Loucy (cell line): ENCODE measurements around the gene MKI67.

ENCODE experiments used
- EZH2phosphoT487 ChIP-seq: fragments of 200-600 bp; IDR thresholded peaks from 2 replicates; pipeline ENCODE4 v1.6.1; 2018; ENCODE audit warnings: antibody characterized with exemption, mild to moderate bottlenecking, moderate library complexity, borderline replicate concordance
- TF ChIP-seq, protein P1 (sequence below): fragments of 200-600 bp; sonication (generic); conservative IDR thresholded peaks from 2 replicates; pipeline ENCODE4 v1.5.1; 2014; ENCODE audit warnings: mild to moderate bottlenecking, antibody characterized with exemption, low read length

DNA sequence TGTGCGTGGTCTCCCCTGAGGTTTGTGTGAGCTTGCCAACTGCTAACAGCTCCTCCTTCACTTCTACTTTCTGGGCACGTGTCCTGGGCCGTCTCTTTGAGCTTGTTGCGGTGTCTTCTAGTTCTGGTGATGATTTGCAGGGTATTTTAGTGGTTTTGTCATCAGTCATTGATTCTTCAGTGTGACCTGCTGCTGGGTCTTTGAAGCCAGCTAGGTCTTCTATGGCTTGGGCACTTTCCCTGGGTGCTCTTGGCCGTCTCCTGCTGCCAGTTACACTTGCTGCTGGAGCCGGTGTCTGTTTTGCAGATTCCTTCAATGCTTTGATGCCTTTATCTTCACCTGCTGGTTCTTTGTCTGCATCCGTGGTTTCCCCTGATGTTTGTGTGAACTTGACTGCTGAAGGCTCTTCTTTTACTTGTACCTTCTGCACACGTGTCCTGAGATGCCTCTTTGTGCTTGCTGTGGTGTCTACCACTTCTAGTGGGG, 23.0 kb downstream of the MKI67 start:
- TF ChIP-seq, protein P1, sequence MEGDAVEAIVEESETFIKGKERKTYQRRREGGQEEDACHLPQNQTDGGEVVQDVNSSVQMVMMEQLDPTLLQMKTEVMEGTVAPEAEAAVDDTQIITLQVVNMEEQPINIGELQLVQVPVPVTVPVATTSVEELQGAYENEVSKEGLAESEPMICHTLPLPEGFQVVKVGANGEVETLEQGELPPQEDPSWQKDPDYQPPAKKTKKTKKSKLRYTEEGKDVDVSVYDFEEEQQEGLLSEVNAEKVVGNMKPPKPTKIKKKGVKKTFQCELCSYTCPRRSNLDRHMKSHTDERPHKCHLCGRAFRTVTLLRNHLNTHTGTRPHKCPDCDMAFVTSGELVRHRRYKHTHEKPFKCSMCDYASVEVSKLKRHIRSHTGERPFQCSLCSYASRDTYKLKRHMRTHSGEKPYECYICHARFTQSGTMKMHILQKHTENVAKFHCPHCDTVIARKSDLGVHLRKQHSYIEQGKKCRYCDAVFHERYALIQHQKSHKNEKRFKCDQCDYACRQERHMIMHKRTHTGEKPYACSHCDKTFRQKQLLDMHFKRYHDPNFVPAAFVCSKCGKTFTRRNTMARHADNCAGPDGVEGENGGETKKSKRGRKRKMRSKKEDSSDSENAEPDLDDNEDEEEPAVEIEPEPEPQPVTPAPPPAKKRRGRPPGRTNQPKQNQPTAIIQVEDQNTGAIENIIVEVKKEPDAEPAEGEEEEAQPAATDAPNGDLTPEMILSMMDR = no peak
- no peak for TF ChIP-seq EZH2phosphoT487
